NCI-H1694 (cell line): Measurements from ENCODE around the gene QSOX1.

ENCODE experiments used
- DNase-seq: peaks from one replicate; lab custom pipeline; 2025; lab: John Stamatoyannopoulos, UW

Gene QSOX1

GRCh38 chr1:180250883-180251509, 96.3 kb downstream of the QSOX1 start:
- DNase-seq = no peak

GRCh38 chr1:180251526-180252305, 97.0 kb downstream of the QSOX1 start:
- no peak for DNase-seq

- peak; percentile 48 for DNase-seq
These were observed 98.2 kb downstream of the QSOX1 start for GRCh38 chr1:180252638-180253536.
